ENCODE results near the gene CUL9.

DNA sequence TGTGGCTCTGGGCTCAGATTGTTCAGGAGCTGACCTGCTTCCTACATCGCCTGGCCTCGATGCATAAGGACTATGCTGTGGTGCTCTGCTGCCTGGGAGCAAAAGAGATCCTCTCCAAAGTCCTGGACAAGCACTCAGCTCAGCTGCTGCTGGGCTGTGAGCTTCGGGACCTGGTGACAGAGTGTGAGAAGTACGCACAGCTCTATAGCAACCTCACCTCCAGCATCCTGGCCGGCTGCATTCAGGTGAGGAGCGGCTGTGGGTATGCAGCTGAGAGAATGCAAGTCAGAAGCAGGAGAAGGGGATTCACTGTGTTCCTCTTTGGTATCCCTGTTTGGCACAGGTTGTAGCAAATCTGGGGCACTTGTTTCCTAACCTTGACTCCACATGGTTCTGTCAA, 17.9 kb downstream of the CUL9 start:
- TF ChIP-seq CTCF (IDR thresholded peaks at IDR 0.05; ENCODE audit: insufficient read depth, low read length) (no peak), POLR2AphosphoS5 (IDR thresholded peaks at IDR 0.05; ENCODE audit: low read depth) (no peak), GABPA (IDR thresholded peaks at IDR 0.05; ENCODE audit: low read depth) (no peak)
- TF ChIP-seq, protein P1, sequence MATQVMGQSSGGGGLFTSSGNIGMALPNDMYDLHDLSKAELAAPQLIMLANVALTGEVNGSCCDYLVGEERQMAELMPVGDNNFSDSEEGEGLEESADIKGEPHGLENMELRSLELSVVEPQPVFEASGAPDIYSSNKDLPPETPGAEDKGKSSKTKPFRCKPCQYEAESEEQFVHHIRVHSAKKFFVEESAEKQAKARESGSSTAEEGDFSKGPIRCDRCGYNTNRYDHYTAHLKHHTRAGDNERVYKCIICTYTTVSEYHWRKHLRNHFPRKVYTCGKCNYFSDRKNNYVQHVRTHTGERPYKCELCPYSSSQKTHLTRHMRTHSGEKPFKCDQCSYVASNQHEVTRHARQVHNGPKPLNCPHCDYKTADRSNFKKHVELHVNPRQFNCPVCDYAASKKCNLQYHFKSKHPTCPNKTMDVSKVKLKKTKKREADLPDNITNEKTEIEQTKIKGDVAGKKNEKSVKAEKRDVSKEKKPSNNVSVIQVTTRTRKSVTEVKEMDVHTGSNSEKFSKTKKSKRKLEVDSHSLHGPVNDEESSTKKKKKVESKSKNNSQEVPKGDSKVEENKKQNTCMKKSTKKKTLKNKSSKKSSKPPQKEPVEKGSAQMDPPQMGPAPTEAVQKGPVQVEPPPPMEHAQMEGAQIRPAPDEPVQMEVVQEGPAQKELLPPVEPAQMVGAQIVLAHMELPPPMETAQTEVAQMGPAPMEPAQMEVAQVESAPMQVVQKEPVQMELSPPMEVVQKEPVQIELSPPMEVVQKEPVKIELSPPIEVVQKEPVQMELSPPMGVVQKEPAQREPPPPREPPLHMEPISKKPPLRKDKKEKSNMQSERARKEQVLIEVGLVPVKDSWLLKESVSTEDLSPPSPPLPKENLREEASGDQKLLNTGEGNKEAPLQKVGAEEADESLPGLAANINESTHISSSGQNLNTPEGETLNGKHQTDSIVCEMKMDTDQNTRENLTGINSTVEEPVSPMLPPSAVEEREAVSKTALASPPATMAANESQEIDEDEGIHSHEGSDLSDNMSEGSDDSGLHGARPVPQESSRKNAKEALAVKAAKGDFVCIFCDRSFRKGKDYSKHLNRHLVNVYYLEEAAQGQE (IDR thresholded peaks at IDR 0.05; ENCODE audit: insufficient replicate concordance, low read depth), result no peak

All from HL-60 (cell line).